Stimulated activated CD8-positive, alpha-beta memory T cell treated with anti-CD3 and anti-CD28 coated beads, Interleukin-4, amount 100 ng/mL, for 4 hours (primary cell): ENCODE results near the gene ATG9B.

Source experiments
- DNase-seq, 2 donors: peaks; one replicate each; pipeline ENCODE4 v3.0.0-alpha.2; 2020; ENCODE audit warnings: low read depth in 2 of 2, low spot score in 1 of 2

The ATG9B gene, protein sequence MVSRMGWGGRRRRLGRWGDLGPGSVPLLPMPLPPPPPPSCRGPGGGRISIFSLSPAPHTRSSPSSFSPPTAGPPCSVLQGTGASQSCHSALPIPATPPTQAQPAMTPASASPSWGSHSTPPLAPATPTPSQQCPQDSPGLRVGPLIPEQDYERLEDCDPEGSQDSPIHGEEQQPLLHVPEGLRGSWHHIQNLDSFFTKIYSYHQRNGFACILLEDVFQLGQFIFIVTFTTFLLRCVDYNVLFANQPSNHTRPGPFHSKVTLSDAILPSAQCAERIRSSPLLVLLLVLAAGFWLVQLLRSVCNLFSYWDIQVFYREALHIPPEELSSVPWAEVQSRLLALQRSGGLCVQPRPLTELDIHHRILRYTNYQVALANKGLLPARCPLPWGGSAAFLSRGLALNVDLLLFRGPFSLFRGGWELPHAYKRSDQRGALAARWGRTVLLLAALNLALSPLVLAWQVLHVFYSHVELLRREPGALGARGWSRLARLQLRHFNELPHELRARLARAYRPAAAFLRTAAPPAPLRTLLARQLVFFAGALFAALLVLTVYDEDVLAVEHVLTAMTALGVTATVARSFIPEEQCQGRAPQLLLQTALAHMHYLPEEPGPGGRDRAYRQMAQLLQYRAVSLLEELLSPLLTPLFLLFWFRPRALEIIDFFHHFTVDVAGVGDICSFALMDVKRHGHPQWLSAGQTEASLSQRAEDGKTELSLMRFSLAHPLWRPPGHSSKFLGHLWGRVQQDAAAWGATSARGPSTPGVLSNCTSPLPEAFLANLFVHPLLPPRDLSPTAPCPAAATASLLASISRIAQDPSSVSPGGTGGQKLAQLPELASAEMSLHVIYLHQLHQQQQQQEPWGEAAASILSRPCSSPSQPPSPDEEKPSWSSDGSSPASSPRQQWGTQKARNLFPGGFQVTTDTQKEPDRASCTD

DNA sequence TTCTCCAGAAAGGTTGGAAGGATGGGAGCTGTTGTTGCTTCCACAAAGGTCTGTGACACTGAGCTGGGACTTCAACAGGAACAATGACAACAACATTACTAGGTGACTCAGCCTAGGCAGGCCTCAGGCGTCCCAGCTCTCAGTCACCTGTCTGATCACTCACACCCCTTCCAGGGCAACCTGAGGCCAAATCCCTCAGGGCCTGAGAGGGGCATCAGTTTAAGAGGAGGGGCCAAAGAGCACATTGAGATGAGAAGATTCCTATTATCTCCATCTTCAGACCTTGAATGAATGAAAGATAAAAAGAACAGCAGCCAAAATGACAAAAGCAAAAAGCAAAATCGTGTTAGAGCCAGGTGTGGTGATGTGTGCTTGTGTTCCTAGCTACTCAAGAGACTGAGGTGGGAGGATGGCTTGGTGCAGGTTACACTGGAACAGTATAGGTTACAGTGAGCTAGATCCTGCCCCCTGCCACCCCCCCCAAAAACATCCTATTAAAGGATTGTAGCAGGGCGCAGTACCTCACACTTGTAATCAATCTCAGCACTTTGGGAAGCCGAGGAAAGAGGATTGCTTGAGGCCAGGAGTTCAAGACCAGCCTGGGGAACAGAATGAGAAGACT, at the start of gene ATG9B:
TSS of gene ATG9B (minus strand) at position 60 of the 622 bp plus-strand sequence. CDS start 71 bp downstream, outside the sequence.
- DNase-seq: no peak

DNA sequence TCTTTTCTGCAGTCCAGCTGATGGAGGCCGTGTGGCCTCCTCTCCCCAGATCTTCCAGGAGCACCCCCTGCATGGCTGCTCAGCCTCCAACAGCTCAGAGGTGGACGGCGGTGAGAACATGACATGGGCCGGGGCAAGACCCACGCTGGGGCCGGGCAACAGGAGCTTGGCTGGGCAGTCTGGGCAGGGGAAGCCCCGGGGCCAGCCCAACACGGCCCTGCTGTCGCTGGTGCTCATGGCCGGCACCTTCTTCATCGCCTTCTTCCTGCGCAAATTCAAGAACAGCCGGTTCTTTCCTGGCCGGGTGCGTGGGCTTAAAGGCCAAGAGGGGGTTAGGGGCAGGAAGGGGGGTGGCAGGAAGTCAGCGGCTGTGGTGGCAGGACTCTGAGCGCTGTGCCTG, 49.7 kb upstream of the ATG9B start:
- DNase-seq: no peak

DNA sequence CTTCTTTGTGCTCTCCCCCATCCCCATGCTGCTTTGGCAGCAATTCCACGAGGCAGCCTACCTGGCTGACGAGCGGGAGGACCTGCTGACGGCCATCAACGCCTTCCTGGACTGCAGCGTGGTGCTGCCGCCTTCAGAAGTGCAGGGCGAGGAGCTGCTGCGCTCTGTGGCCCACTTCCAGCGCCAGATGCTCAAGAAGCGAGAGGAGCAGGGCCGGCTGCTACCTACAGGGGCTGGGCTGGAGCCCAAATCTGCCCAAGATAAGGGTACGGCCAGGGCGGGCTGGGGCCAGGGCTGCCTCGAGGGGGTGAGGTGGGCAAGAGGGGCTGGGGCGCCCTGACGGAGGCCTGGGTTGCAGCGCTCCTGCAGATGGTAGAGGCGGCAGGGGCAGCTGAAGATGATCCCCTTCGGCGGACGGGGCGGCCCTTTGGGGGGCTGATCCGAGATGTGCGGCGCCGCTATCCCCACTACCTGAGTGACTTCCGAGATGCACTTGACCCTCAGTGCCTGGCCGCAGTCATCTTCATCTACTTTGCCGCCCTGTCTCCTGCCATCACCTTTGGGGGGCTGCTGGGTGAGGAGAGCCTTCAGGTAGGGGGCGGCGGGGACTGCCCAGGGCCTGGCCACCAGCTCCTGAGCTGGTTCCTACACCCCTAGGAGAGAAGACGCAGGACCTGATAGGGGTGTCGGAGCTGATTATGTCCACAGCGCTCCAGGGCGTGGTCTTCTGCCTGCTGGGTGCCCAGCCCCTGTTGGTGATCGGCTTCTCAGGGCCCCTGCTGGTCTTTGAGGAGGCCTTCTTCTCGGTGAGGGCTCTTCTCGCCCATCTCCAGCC, 47.0 kb upstream of the ATG9B start:
- no peak for DNase-seq

DNA sequence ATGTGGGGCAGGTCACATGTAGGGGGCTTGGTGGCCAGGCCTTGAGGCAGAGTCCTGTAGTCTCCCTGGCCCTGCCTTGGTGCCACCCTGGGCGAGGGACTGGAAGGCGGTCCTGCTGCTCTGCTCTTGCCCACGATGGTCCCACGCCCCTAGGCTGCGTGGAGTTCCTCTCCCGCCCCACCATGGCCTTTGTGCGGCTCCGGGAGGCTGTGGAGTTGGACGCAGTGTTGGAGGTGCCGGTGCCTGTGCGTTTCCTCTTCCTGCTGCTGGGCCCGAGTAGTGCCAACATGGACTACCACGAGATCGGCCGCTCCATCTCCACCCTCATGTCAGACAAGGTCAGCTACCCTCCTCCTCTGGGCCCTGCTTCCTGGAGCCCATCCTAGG, 46.3 kb upstream of the ATG9B start:
- no peak for DNase-seq

DNA sequence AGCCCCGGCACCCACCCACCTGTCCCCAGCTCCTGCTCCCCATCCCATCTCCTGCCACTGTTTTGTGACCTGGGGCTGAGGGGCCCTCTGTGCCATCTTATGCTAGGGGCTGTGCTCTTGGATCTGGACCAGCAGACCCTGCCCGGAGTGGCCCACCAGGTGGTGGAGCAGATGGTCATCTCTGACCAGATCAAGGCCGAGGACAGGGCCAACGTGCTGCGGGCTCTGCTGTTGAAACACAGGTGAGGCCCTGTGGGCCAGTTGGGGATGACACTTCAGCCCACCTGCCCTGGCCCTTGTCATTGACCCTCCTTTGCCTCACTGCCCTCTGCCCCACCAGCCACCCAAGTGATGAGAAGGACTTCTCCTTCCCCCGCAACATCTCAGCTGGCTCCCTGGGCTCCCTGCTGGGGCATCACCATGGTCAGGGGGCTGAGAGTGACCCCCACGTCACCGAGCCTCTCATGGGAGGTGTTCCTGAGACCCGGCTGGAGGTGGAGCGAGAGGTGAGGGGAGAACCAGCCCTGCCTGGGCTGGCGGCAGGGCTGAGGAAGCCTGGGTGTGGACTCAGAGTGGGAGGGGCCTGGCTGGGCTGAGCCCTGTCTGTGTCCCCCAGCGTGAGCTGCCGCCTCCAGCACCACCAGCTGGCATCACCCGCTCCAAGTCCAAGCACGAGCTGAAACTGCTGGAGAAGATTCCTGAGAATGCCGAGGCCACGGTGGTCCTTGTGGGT, 45.7 kb upstream of the ATG9B start:
- no peak for DNase-seq

DNA sequence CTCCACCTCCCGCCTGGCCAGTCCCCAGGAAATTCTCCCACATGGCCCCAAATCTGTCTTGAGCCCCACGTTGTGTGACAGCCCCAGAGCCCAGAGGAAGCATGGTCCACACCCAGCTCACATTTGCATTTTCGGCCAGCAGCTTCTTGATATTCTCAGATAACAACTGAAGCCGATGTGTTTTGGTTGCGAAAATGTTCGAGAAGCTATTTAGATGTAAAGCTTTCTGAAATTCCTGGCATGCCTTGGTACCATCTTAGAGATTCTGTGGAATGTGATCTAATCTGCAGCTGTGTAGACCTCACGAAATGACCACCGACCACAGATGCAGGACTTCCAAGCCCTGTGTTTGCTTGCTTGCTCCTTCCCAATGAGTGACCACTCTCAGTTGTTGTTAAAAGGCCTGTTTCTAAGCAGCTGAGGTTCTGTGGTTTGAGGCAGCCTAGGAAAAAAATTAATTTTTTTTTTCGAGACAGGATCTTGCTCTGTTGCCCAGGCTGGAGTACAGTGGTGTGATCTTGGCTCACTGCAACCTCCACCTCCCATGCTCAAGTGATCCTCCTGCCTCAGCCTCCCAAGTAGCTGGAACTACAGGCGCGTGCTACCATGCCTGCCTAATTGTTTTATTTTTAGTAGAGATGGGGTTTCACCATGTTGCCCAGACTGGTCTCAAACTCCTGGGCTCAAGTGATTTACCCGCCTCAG, 43.9 kb upstream of the ATG9B start:
- no peak for DNase-seq

DNA sequence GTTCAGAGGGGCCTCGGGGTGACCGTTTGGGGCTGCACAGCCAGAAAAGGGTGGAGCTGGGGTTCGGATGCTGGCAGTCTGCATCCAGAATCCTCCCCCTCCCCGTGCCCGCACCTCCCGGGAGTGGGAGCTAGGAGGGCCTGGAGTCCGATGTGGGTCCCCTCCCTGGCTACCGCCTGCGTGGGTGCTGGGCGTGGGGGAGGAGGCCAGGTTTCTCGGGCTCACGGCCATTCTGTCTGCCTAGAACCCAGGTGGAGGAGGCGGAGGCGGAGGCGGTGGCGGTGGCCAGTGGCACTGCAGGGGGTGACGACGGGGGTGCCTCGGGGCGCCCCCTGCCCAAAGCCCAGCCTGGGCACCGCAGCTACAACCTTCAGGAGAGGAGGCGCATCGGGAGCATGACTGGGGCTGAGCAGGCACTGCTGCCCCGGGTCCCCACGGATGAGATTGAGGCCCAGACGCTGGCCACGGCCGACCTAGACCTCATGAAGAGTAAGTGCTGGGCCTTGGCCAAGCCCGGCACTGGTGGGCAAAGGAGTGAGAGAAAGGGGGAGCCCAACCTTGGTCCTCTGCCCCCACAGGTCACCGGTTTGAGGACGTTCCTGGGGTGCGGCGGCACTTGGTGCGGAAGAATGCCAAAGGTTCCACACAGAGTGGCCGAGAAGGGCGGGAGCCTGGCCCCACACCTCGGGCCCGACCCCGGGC, 42.1 kb upstream of the ATG9B start:
- no peak for DNase-seq

DNA sequence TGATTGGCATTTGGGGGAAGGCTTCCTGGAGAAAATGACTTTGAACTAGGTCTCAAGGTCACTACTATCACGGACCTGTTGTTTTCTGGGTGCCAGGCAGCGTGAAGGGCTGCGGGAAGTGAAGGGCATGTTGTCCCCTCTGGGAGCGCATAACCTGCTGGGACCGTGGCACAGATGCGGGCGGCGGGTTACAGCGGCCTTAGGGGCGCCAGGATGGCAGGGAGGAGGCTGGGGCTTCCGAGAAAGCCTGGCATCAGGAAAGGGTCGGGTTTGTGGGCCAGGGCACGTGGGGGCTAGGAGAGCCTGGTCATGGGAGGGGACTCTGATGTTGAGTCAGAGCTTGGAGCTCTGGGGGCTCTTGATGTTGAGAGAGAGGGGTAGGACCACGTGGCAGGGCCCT, 41.2 kb upstream of the ATG9B start:
- DNase-seq: no peak

DNA sequence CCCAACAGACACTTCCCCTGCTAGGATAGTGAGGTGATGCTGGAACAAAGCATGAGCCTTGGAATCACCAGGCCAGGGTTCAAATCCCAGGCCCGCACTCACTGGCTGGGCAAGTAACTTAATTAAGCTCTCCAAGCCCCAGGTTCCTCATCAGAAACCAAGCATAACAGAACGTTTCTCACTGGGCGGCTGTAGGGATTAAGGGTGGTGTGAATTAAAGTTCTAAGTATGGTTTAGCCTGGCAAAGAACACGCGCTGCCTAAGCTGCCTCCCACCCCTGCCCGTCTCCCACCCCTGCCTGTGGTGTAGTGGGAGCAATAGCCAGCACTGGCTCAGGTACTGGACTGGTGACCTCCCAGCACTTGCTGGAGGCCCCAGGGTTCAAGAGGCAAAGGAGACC, 40.7 kb upstream of the ATG9B start:
- no peak for DNase-seq

DNA sequence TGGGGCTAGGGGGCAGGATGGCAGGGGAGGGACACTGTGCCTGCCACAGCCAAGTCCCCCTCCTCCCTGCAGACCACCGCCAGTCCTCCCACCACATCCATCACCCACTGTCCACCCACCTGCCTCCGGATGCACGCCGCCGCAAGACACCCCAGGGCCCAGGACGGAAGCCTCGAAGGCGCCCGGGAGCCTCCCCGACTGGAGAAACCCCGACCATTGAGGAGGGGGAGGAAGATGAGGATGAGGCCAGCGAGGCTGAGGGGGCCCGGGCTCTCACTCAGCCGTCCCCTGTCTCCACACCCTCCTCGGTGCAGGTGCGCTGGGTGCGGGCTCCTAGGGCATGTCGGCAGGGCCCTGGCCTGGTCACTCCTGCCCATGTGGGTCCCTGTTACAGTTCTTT, 40.2 kb upstream of the ATG9B start:
- no peak for DNase-seq

DNA sequence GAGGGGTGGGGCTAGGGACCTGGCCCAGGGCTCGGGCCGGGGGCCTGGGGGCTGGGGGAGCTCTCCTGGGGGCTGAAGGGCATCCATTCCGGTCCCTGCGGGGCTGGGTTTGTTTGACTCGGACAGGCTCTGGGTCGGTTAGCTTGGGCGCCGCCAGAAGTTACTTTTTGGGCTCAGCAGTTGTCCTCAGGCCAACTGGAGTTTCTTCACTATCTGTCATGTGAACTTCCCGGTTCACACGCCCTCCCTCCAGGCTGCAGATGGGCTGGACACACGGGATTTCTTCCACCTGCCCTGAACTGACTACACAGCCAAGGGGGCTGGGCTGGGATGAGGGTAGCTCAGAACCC, 38.9 kb upstream of the ATG9B start:
- no peak for DNase-seq

DNA sequence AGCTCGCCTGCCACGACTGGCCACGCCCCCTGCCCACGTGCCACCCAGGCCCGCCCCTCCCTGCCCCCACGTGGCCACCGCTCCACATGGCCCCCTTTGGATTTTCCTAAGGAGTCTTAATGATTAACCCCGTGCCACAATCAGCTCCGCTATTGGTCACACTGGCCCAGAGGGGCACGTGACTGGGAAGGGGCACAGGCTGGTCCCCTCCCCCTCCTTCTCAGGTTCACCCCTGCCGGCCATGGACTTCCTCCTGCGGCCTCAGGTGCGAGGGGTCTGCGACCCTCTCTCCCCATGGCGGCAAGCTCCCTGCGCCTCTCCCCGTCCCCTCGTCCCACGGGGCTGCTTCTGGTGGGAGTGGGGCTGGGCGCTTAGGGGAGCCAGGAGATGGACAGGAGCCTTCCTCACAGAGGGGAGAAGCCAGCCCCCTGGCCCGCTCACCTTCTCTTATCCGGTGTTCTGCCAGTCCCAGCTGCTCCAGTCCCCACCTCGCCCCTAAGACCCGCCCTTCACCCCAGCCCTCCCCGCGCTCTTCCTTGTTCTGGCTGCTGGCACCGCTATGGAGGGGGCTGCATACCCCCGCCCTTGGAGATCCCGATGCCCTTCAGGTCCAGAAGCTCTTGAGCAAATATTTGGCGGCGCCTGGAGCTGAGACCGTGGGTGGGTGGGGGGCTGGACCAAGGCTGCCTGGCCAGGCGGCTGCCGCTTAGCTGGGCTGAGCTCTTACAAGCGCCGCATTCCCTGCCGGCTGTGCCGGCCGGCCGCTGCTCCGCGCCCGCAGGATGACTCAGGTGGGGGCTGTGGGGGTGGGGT, 38.3 kb upstream of the ATG9B start:
- DNase-seq: no peak

DNA sequence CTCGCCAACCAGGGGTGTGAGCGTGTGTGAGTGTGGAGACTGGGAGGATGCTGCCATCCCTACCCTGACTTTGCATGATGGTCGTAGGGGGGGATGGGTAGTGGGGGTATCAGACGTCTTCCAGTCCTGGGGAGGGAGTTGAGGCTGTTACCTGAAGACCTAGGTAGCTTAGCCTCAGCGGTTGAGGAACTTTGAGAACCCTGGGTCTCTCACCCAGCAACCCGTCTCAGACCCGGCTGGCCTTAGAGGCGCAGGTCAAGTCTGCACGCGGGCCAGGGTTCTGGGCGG, 37.8 kb upstream of the ATG9B start:
- no peak for DNase-seq

DNA sequence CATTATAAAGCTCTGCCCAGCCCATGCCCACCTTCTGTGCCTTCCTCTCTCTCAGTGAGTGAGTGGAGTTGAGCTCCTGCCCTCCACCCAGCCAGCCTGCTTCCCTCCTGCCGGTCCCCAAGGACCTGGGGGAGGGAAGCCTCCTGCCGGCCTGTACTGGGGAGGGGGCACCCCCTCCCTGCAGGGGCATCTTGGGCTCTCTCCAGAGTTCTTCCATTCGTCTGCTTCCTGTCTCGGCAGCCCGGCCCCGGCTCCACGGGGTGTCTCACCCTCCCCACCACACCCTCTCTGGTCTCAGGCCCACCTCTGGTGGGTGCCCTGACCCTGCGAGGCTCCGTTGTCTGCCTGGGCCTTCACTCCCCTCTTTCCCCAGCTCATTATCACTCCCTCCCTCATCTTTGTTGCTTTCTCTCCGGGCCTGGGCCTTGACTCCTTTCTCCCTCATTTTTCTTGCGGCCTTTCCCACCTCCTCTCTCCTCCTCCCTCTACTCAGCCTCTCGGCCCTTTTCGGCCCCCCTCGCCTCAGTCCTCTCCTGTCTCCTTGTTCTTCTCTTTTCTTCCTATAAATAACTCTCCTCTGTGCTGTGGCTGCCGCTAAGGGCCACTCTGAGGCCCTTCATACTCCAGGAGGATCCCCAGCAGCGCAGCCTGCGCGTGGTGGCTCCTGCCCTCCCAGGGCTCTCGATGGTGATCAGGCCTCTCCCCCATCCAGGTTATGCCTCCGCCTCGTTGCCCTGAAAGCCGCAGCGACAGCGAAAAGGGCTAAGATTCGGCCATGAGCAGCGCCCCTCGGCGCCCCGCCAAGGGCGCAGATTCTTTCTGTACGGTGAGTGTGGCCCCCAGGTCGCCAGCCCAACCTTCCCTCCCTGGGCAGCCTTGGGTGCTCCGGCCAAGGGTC, 37.2 kb upstream of the ATG9B start:
- DNase-seq: no peak

DNA sequence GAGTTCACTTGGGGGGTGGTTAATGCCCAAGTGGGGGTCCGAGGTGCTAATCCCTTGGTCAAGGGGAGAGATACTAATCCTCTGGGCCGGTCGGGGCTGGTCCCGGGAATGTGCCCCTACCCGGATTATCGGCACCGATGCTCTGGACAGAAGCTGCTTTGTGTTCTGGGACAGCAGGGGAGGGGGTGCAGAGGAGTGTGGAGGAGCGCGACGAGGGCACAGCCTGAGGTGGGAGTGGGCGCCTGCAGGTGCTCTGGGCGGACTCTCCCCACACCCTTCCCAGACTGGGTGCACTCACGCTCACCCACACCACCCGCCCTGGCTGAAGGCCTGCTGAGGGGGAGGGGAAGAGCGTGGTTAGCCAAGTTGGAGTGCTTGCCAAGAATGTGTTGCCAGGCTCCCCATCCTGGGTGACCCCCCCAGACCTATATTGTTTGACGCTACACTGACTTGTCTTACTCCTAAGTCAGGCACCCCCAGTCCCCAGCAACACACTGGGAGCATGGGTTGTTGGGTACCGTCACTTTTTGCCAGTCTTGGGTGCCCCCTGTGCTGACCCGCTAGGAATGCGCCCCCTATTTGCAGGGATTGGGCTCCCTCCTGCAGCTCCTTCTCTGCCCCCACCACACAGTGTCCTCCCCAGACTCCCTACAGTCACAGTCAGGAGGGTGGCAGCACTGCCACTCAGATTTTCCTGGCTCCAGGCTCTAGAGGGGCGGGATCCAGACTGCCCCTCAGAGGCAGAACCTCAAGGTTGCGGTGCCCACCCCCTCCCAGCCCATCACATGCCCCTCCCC, 36.3 kb upstream of the ATG9B start:
- DNase-seq: no peak

DNA sequence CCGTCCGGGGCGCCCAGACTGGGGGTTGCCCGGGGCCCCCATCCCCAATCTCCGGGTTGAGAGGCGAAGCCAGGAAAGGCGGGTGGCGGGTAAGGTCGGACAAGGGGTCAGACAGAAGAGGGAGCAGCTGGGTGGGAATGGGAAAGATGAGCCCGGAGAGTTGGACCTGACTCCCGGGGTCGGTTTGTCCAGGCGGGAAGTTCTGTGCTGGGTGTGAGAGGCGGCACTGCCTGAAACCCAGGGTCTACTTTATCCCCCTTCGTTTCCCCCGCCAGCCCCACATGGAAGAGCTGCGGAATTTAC, 35.8 kb upstream of the ATG9B start:
- DNase-seq: no peak
